ENCODE data around the gene CNNM4. TPM values are rescaled to one million over a fixed set of nuclear protein-coding genes. Genes with fewer than 3 reads are reported as not detected.

CNNM4 gene
- total RNA-seq, 1 donor from 2014 or later: 12.5 TPM

GRCh38 chr2:96758987-96759386 is 1.7 kb upstream of the CNNM4 start:
- intact Hi-C loops (cut with micrococcal nuclease): no loop called here

GRCh38 chr2:96759548-96759947 is 1.2 kb upstream of the CNNM4 start:
- intact Hi-C loops (cut with micrococcal nuclease): no loop called here

GRCh38 chr2:96760986-96761832 is 507 bp downstream of the CNNM4 start:
- intact Hi-C loops (cut with micrococcal nuclease): loop anchor here (1.0 to 5.0 kb wide), 12 partner anchors 21 to 495 kb away; partner anchors contain the start of genes ANKRD36, ARID5A, CIAO1 and CNNM3

- intact Hi-C loops (cut with micrococcal nuclease): loop anchor here (1.0 to 5.0 kb wide), 7 partner anchors 12 to 425 kb away; partner anchors contain the start of genes ANKRD36, ANKRD39 and NCAPH
These were observed 2.0 kb downstream of the CNNM4 start for GRCh38 chr2:96762529-96763311.

- intact Hi-C loops (cut with micrococcal nuclease): loop anchor here (2.0 to 5.0 kb wide), 6 partner anchors 95 to 426 kb away; partner anchors contain the start of genes ANKRD36, ANKRD39 and NCAPH
These were observed 3.0 kb downstream of the CNNM4 start for GRCh38 chr2:96763511-96764252.

GRCh38 chr2:96764253-96764637 is 3.5 kb downstream of the CNNM4 start:
- intact Hi-C loops (cut with micrococcal nuclease): loop anchor here (5.0 kb wide), 5 partner anchors 172 to 427 kb away; partner anchors contain the start of genes ANKRD36 and NCAPH

GRCh38 chr2:96767135-96767871 is 6.6 kb downstream of the CNNM4 start:
- intact Hi-C loops (cut with micrococcal nuclease): no loop called here

- intact Hi-C loops (cut with micrococcal nuclease): no loop called here
These were observed 7.4 kb downstream of the CNNM4 start for GRCh38 chr2:96768083-96768561.

GRCh38 chr2:96769814-96770213 is 9.1 kb downstream of the CNNM4 start:
- intact Hi-C loops (cut with micrococcal nuclease): no loop called here

- intact Hi-C loops (cut with micrococcal nuclease): no loop called here
These were observed 9.9 kb downstream of the CNNM4 start for GRCh38 chr2:96770442-96771202.

GRCh38 chr2:96771796-96772618 is 11.3 kb downstream of the CNNM4 start:
- intact Hi-C loops (cut with micrococcal nuclease): no loop called here

- intact Hi-C loops (cut with micrococcal nuclease): loop anchor here (1.0 kb wide), 1 partner anchor 28 kb away; no protein-coding TSS in a partner anchor
These were observed 12.4 kb downstream of the CNNM4 start for GRCh38 chr2:96772903-96773671.

- intact Hi-C loops (cut with micrococcal nuclease): loop anchor here (1.0 to 2.0 kb wide), 4 partner anchors 12 to 43 kb away; partner anchors contain the start of genes CNNM3 and LMAN2L
These were observed 13.2 kb downstream of the CNNM4 start for GRCh38 chr2:96773922-96774321.

- intact Hi-C loops (cut with micrococcal nuclease): loop anchor here (2.0 kb wide), 1 partner anchor 42 kb away; the partner anchor contains the start of gene CNNM3
These were observed 14.5 kb downstream of the CNNM4 start for GRCh38 chr2:96775160-96775559.

- intact Hi-C loops (cut with micrococcal nuclease): no loop called here
These were observed 22.7 kb downstream of the CNNM4 start for GRCh38 chr2:96783388-96783787.

- intact Hi-C loops (cut with micrococcal nuclease): no loop called here
These were observed 26.7 kb downstream of the CNNM4 start for GRCh38 chr2:96787411-96787810.

- intact Hi-C loops (cut with micrococcal nuclease): no loop called here
These were observed 27.9 kb downstream of the CNNM4 start for GRCh38 chr2:96788442-96789244.

Measured in T-helper 1 cell treated with Interleukin-12 subunit alpha and Interleukin-12 subunit beta and Interleukin-4 antibody, amounts not matched to agents 30 ng/mL and 1 ng/mL, for 36 hours (primary cell).